Measurements from ENCODE around the gene KRTAP9-1.
"Not testable (repeated sequence)": the region's sequence is repeated elsewhere in the genome, so short reads cannot be mapped to it uniquely, and the experiment has no call there.

KRTAP9-1 gene

GRCh38 chr17:41178843-41179616 lies 10.7 kb upstream of the KRTAP9-1 start:
- no peak for DNase-seq
- ATAC-seq, result no peak

GRCh38 chr17:41184480-41184961 lies 5.2 kb upstream of the KRTAP9-1 start, which contains the start of gene KRTAP4-1:
TSS of gene KRTAP4-1 (minus strand) at chr17:41184911. CDS start at chr17:41184854, 57 bp downstream.
- DNase-seq, result no peak
- ATAC-seq, result no peak

- DNase-seq (no peak), ATAC-seq (no peak)
These were observed 4.7 kb upstream of the KRTAP9-1 start for GRCh38 chr17:41185001-41185400.

GRCh38 chr17:41186872-41187271 lies 2.8 kb upstream of the KRTAP9-1 start:
- no peak for DNase-seq
- no peak for ATAC-seq

- ATAC-seq, result no peak
- DNase-seq, result no peak
These were observed 641 bp downstream of the KRTAP9-1 start for GRCh38 chr17:41190328-41190727.

GRCh38 chr17:41196068-41196467 lies 6.4 kb downstream of the KRTAP9-1 start:
- DNase-seq (no peak), ATAC-seq (no peak)

GRCh38 chr17:41199421-41200078 lies 9.9 kb downstream of the KRTAP9-1 start:
- no peak for DNase-seq
- no peak for ATAC-seq

- DNase-seq (no peak), ATAC-seq (peak; percentile 28)
These were observed 22.3 kb downstream of the KRTAP9-1 start for GRCh38 chr17:41211845-41212466.

- no peak for DNase-seq
- no peak for ATAC-seq
These were observed 23.0 kb downstream of the KRTAP9-1 start for GRCh38 chr17:41212524-41213169.

- no peak for DNase-seq
These were observed 26.0 kb downstream of the KRTAP9-1 start for GRCh38 chr17:41215681-41216080.

GRCh38 chr17:41223821-41224220 lies 34.1 kb downstream of the KRTAP9-1 start:
- ATAC-seq (no peak), DNase-seq (no peak)

More at GRCh38 chr17:41215681-41216080, 26.0 kb downstream of the KRTAP9-1 start:
- no peak for ATAC-seq

GRCh38 chr17:41226051-41226450 lies 36.4 kb downstream of the KRTAP9-1 start:
- no peak for ATAC-seq

GRCh38 chr17:41226598-41227095 lies 37.0 kb downstream of the KRTAP9-1 start, which contains the start of gene KRTAP9-2:
TSS of gene KRTAP9-2 (plus strand) at chr17:41226648. CDS start at chr17:41226655, 7 bp downstream.
- DNase-seq, ATAC-seq: not testable (repeated sequence)

More at GRCh38 chr17:41226051-41226450, 36.4 kb downstream of the KRTAP9-1 start:
- no peak for DNase-seq

GRCh38 chr17:41230094-41230493 lies 40.4 kb downstream of the KRTAP9-1 start:
- no peak for DNase-seq
- no peak for ATAC-seq

GRCh38 chr17:41231731-41232130 lies 42.0 kb downstream of the KRTAP9-1 start:
- ATAC-seq, result no peak
- DNase-seq, result no peak

GRCh38 chr17:41232399-41233105 lies 42.9 kb downstream of the KRTAP9-1 start, which contains the start of gene KRTAP9-3:
TSS of gene KRTAP9-3 (plus strand) at chr17:41232449. CDS start at chr17:41232502, 53 bp downstream.
- DNase-seq, ATAC-seq: not testable (repeated sequence)

- ATAC-seq, DNase-seq: not testable (repeated sequence)
These were observed 47.4 kb downstream of the KRTAP9-1 start for GRCh38 chr17:41237116-41237515.

- not testable (repeated sequence) for ATAC-seq, DNase-seq
These were observed 48.3 kb downstream of the KRTAP9-1 start, which contains the start of gene KRTAP9-8 for GRCh38 chr17:41237949-41238437. TSS of gene KRTAP9-8 (plus strand) at chr17:41237999. CDS start at chr17:41238052, 53 bp downstream.

Data from stimulated activated naive CD8-positive, alpha-beta T cell treated with anti-CD3 and anti-CD28 coated beads, Interleukin-15, Interleukin-2, amounts not matched to agents 100 U/mL and 50 U/mL, for 24 hours (primary cell).